SK-N-SH (cell line): Measurements from ENCODE around the gene SPRED3. TPM values are rescaled to one million over a fixed set of nuclear protein-coding genes. Genes with fewer than 3 reads are reported as not detected.

ENCODE experiments used
- CTCF ChIA-PET: fragments of 300-600, 350-600 bp; formaldehyde crosslinking; extraction: SDS; loops from one replicate; lab custom pipeline; 2021; lab: Yijun Ruan, JAX
- POLR2A ChIA-PET: fragments of 350-600 bp; sonication (Branson Sonifier 250); formaldehyde crosslinking; extraction: SDS; loops from one replicate; lab custom pipeline; 2020; ENCODE audit warnings: antibody characterized with exemption, inconsistent platforms; lab: Yijun Ruan, JAX
- DNase-seq: peaks from one replicate; pipeline ENCODE4 v3.0.0; 2012
- H2AFZ ChIP-seq: fragments of 200-600 bp; sonication (generic); 2 replicates; pipeline ENCODE4 v1.8.1; 2016; ENCODE audit warnings: antibody characterized with exemption, mild to moderate bottlenecking, low read depth
- H3F3A ChIP-seq: fragments of 200-600 bp; sonication (generic); replicated peaks from 2 replicates; pipeline ENCODE3; 2016; ENCODE audit warnings: antibody characterized with exemption, mild to moderate bottlenecking; ENCODE audit not compliant: insufficient read depth
- H3K27ac ChIP-seq, 2 experiments: fragments of 200-500 bp in 1 of 2; fragments of 200-600 bp in 1 of 2; sonication (Bioruptor generic) in 1 of 2; sonication (generic), shearing (Covaris generic) in 1 of 2; 2 replicates each; pipeline versions ENCODE4 v1.5.1 to v1.6.1; 2014 to 2016; ENCODE audit warnings: low read depth in 2 of 2, inconsistent platforms in 1 of 2, low read length in 1 of 2, mild to moderate bottlenecking in 1 of 2, mixed read lengths in 1 of 2
- H3K27me3 ChIP-seq: fragments of 200-600 bp; sonication (generic), shearing (Covaris generic); 2 replicates; pipeline ENCODE4 v1.6.1; 2016; ENCODE audit warnings: mixed run types; ENCODE audit not compliant: insufficient read depth
- H3K36me3 ChIP-seq, 2 experiments: fragments of 200-500 bp in 1 of 2; fragments of 200-600 bp in 1 of 2; sonication (Bioruptor generic) in 1 of 2; sonication (generic) in 1 of 2; replicated peaks in 1 of 2; 2 replicates each; pipeline versions ENCODE3 to v1.5.1; 2014 to 2016; ENCODE audit warnings: low read length in 1 of 2, mild to moderate bottlenecking in 1 of 2; ENCODE audit not compliant: insufficient read depth in 2 of 2, control insufficient read depth in 1 of 2
- H3K4me1 ChIP-seq, 2 experiments: fragments of 200-500 bp in 1 of 2; fragments of 200-600 bp in 1 of 2; sonication (Bioruptor generic) in 1 of 2; sonication (generic), shearing (Covaris generic) in 1 of 2; 2 replicates each; pipeline versions ENCODE4 v1.5.1 to v1.6.1; 2014 to 2016; ENCODE audit warnings: low read depth in 1 of 2, low read length in 1 of 2, mixed run types in 1 of 2; ENCODE audit not compliant: insufficient read depth in 2 of 2, control insufficient read depth in 1 of 2
- H3K4me2 ChIP-seq: fragments of 200-600 bp; sonication (generic), shearing (Covaris generic); 2 replicates; pipeline ENCODE4 v1.6.1; 2017; ENCODE audit warnings: mixed run types
- H3K4me3 ChIP-seq, 2 experiments: fragments of 200-500 bp in 1 of 2; fragments of 200-600 bp in 1 of 2; sonication (Bioruptor generic) in 1 of 2; sonication (generic), shearing (Covaris generic) in 1 of 2; 2 replicates each; pipeline versions ENCODE4 v1.5.1 to v1.8.1; 2014 to 2016; ENCODE audit warnings: low read depth in 2 of 2, inconsistent platforms in 1 of 2, low read length in 1 of 2, mild to moderate bottlenecking in 1 of 2, mixed read lengths in 1 of 2, moderate library complexity in 1 of 2
- H3K79me2 ChIP-seq: fragments of 200-600 bp; sonication (generic); 2 replicates; pipeline ENCODE4 v1.8.1; 2017; ENCODE audit warnings: mild to moderate bottlenecking; ENCODE audit not compliant: insufficient read depth
- H3K9ac ChIP-seq: fragments of 200-600 bp; sonication (generic); 2 replicates; pipeline ENCODE4 v1.6.1; 2017; ENCODE audit warnings: mixed run types
- H3K9me2 ChIP-seq: fragments of 200-600 bp; sonication (generic); 2 replicates; pipeline ENCODE4 v1.6.1; 2017; ENCODE audit warnings: mixed run types
- H3K9me3 ChIP-seq: fragments of 200-600 bp; sonication (generic); 2 replicates; pipeline ENCODE4 v1.6.1; 2017; ENCODE audit warnings: mixed run types, mild to moderate bottlenecking, moderate library complexity
- H4K20me1 ChIP-seq: fragments of 200-600 bp; sonication (generic); 2 replicates; pipeline ENCODE4 v1.6.1; 2017; ENCODE audit warnings: mild to moderate bottlenecking, mixed run types; ENCODE audit not compliant: insufficient read depth
- CHD2 ChIP-seq: fragments of 150-350 bp; IDR thresholded peaks from 2 replicates; pipeline ENCODE4 v1.6.1; 2018; ENCODE audit warnings: low read length; ENCODE audit not compliant: partially characterized antibody
- ELF1 ChIP-seq: IDR thresholded peaks from 2 replicates; pipeline ENCODE4 v1.4.0; 2012
- EZH2phosphoT487 ChIP-seq: fragments of 200-600 bp; sonication (generic); IDR thresholded peaks from 2 replicates; pipeline ENCODE4 v1.6.1; 2017; ENCODE audit warnings: low read depth, mixed run types, mild to moderate bottlenecking, antibody characterized with exemption, moderate library complexity, borderline replicate concordance
- FOXJ3 ChIP-seq: sonication (generic); formaldehyde crosslinking; IDR thresholded peaks from 2 replicates; pipeline ENCODE4 v1.5.1; 2020; ENCODE audit warnings: mild to moderate bottlenecking, missing genetic modification reagents
- GATA2 ChIP-seq: sonication (generic); formaldehyde crosslinking; IDR thresholded peaks from 2 replicates; pipeline ENCODE4 v1.5.0; 2020; ENCODE audit warnings: mild to moderate bottlenecking, missing genetic modification reagents
- IRF3 ChIP-seq: fragments of 150-350 bp; IDR thresholded peaks from 2 replicates; pipeline ENCODE4 v1.6.1; 2016; ENCODE audit warnings: mild to moderate bottlenecking, low read depth, low read length
- JUND ChIP-seq: IDR thresholded peaks from 2 replicates; pipeline ENCODE4 v1.4.0; 2012
- MEF2A ChIP-seq: IDR thresholded peaks from 2 replicates; pipeline ENCODE4 v1.4.0; 2012; ENCODE audit warnings: low read depth, borderline replicate concordance
- MXI1 ChIP-seq: IDR thresholded peaks from 2 replicates; pipeline ENCODE4 v1.6.1; 2012; ENCODE audit warnings: mild to moderate bottlenecking, low read depth, low read length, improper control_type of control experiment
- NFIC ChIP-seq: IDR thresholded peaks from 2 replicates; pipeline ENCODE4 v1.4.0; 2012; ENCODE audit warnings: borderline replicate concordance
- PBX3 ChIP-seq: IDR thresholded peaks from 2 replicates; pipeline ENCODE4; 2012
- POLR2AphosphoS5 ChIP-seq: IDR thresholded peaks from 2 replicates; pipeline ENCODE4 v1.6.1; 2012; ENCODE audit warnings: low read depth, low read length
- RCOR1 ChIP-seq: fragments of 150-350 bp; IDR thresholded peaks from 2 replicates; pipeline ENCODE4 v1.6.1; 2017; ENCODE audit warnings: antibody characterized with exemption, low read length
- RFX5 ChIP-seq: IDR thresholded peaks from 2 replicates; pipeline ENCODE4 v1.6.1; 2012; ENCODE audit warnings: mild to moderate bottlenecking, improper control_type of control experiment, low read length
- RXRA ChIP-seq: IDR thresholded peaks from 2 replicates; pipeline ENCODE4 v1.4.0; 2012; ENCODE audit warnings: low read depth, mild to moderate bottlenecking, borderline replicate concordance
- TAF1 ChIP-seq: IDR thresholded peaks from 2 replicates; pipeline ENCODE4 v1.6.1; 2012; ENCODE audit warnings: low read depth, mild to moderate bottlenecking, low read length, moderate library complexity, borderline replicate concordance
- YY1 ChIP-seq: IDR thresholded peaks from 2 replicates; pipeline ENCODE4 v1.4.0; 2012; ENCODE audit warnings: low read depth, mild to moderate bottlenecking
- ZBTB33 ChIP-seq: IDR thresholded peaks from 2 replicates; pipeline ENCODE4 v1.4.0; 2012; ENCODE audit warnings: low read depth, borderline replicate concordance
- WGBS: methylation state at CpG from one replicate; pipeline ENCODE4 v1.1.6; 2017; ENCODE audit warnings: low lambda C conversion rate; 5-methylcytosine and 5-hydroxymethylcytosine counted together
- polyA plus RNA-seq, 3 experiments: library from polyadenylated mRNA; depleted of rRNA; stranded (reverse); fragments of >200 nt; gene quantifications; 2 replicates each; pipeline ENCODE4 v1.2.3, GENCODE V29; 2012

Gene SPRED3
- polyA plus RNA-seq, 1 of the 3 experiments (the other 2 are of a cell fraction): 11.1 TPM

GRCh38 chr19:38385804-38386257 is 2.7 kb upstream of the SPRED3 start:
- H3K4me1 ChIP-seq: peaks cover 4 to 13% of the 10 kb centered on the region in 2 experiments; a peak in 2 of 4 replicates
- peaks cover 10 to 35% of the 10 kb centered on the region in 2 experiments for H3K36me3 ChIP-seq
- ChIA-PET CTCF (no interaction called here), POLR2A (interaction anchor here (0.9 to 1.5 kb wide), 2 partner anchors 10 to 12 kb away, joined by 3 to 6 read pairs; partner anchors contain the start of gene PSMD8)
- no peaks in the 10 kb centered on the region for H3K9me2 ChIP-seq
- H2AFZ ChIP-seq: no peak overlapping the region
- H3K9me3 ChIP-seq: no peaks in the 10 kb centered on the region
- H3K4me2 ChIP-seq: no peak overlapping the region
- TF ChIP-seq TAF1 (no peak), RXRA (no peak), ZBTB33 (no peak)
- 0 out of 2 replicates have a peak, but pooled peaks cover 5% of the 10 kb centered on the region for H4K20me1 ChIP-seq
- no peak overlapping the region for H3K27ac ChIP-seq
- DNase-seq: peak; percentile 34
- WGBS: 97% methylated on average over 39 of the region's 40 CpGs
- no peaks in the 10 kb centered on the region for H3K27me3 ChIP-seq
- H3K9ac ChIP-seq: no peak overlapping the region
- peaks cover 18% of the 10 kb centered on the region for H3F3A ChIP-seq
- no peak overlapping the region for H3K4me3 ChIP-seq
- H3K79me2 ChIP-seq: peaks cover 18% of the 10 kb centered on the region

- WGBS: 89% methylated on average over 36 of the region's 61 CpGs
- no peaks in the 10 kb centered on the region for H3K9me2 ChIP-seq
- peaks cover 24% of the 10 kb centered on the region for H3K79me2 ChIP-seq
- peak overlapping the region in 1 of 2 experiments; percentile 99; a peak in 2 of 4 replicates for H3K4me3 ChIP-seq
- DNase-seq: no peak
- peaks cover 20% of the 10 kb centered on the region for H3F3A ChIP-seq
- H3K27ac ChIP-seq: peak overlapping the region in 1 of 2 experiments; percentile 95; a peak in 1 of 4 replicates
- no peaks in the 10 kb centered on the region for H3K9me3 ChIP-seq
- no peak overlapping the region for H2AFZ ChIP-seq
- 0 out of 2 replicates have a peak, but pooled peaks cover 5% of the 10 kb centered on the region for H4K20me1 ChIP-seq
- peaks cover 9 to 13% of the 10 kb centered on the region in 2 experiments; a peak in 2 of 4 replicates for H3K4me1 ChIP-seq
- ChIA-PET CTCF (interaction anchor here (1.2 kb wide), 1 partner anchor 544 kb away, joined by 3 read pairs; the partner anchor contains the start of genes MRPS12 and SARS2), POLR2A (no interaction called here)
- TF ChIP-seq RCOR1 (no peak), FOXJ3 (CRISPR knock-in tag) (no peak), RFX5 (no peak), CHD2 (no peak), PBX3 (no peak), TAF1 (no peak), IRF3 (no peak), JUND (no peak), POLR2AphosphoS5 (no peak), GATA2 (CRISPR knock-in tag) (no peak), EZH2phosphoT487 (no peak), MXI1 (no peak), NFIC (no peak), ELF1 (no peak), YY1 (no peak), MEF2A (no peak)
- peak overlapping the region; percentile 70; the same call in 1 of the 2 replicates for H3K9ac ChIP-seq
- H3K4me2 ChIP-seq: peak overlapping the region; percentile 98
- H3K27me3 ChIP-seq: no peaks in the 10 kb centered on the region
- H3K36me3 ChIP-seq: peaks cover 13 to 29% of the 10 kb centered on the region in 2 experiments
Measured at GRCh38 chr19:38386300-38386970, 2.1 kb upstream of the SPRED3 start.
